Stimulated activated CD4-positive, alpha-beta T cell treated with anti-CD3 and anti-CD28 coated beads, Interleukin-12 subunit alpha, Interleukin-12 subunit beta, amount 100 ng/mL, for 24 hours (primary cell): ENCODE measurements around the gene SOCS2.
"Not testable (repeated sequence)": the region's sequence is repeated elsewhere in the genome, so short reads cannot be mapped to it uniquely, and the experiment has no call there.

ENCODE experiments used
- DNase-seq, 2 experiments: peaks; one replicate each; pipeline ENCODE4 v3.0.0-alpha.2; 2020; ENCODE audit warnings: low read depth in 2 of 2

The SOCS2 gene

DNA sequence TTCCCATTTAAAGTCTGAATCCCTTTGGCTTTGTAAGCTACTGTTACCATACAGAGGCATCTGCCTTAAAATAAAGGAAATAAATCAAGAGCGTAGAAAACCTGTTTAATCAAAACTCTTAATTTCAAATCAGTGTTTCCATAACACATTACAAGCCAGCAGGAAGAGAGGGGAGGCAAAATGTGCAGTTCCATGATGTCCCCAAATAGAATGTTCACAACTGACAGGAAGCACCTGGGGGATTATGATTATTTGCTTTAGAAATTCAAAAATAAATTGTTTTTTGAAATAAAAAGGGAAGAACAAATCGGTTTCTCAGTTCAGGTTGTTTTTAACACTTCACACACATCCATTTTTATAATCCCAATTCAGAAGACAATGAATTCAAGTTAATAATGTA is 21.4 kb downstream of the SOCS2 start:
- DNase-seq: no peak

DNA sequence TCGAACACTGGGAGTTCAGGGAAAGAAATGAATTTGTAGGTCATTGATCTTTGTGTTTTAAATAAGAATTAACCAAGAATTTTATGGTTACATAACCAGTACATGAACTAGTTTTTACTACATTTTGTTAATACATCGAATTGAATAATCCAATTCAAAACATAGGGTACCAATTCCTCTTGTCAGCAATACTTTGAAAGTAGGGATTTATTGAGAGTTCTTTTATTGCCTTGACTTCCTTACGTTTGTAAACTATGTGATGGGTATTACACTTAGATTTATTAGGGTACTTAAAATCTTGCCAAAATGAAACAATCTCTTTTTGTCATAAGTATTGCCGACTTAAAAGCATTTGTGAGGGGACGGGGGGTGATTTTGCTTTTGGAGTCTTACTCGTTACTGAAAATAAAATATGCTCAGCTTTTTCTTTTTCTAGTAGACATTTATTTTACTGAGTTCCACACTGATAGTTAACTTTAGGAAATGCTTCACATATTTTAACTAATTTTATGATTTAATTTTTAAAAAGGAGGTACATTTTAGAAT is 22.4 kb downstream of the SOCS2 start:
- DNase-seq: no peak

DNA sequence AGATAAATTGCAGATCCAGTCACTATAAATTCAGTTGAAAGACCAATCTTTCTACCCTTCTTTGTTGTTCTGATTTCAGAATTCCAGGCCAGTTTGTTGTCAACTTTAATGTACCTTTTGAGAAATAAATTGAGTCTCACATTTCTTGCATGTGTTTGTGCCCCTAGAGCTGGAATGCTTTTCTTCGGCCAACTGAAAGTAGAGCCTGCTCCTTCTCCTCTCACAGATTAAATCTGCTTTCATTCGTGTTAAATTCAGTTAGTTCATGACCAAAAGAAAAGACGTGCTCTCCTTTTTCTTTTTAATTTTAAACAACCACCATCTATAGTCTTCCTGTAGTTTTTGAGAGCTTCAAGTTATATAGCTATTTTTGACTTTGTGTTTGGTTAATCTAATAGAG is 22.9 kb downstream of the SOCS2 start:
- DNase-seq: no peak

DNA sequence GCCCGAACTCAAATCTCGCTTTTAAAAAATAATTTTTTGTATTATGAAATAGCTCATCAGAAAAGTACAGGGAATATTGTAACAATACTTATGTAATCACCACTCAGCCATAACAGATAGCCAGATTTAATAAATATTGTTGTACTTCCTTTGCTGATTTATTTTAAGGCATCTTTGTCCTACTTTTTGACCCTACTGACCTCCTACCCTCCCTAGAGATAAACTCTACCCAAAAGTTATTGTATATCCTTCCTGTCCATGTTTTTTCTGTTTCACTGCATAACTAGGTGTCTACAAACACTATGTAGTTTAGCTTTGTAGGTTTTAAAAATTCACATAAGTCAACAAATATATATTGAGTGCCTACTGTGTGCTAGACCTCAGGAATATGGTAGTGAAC is 25.1 kb downstream of the SOCS2 start:
- DNase-seq: no peak

DNA sequence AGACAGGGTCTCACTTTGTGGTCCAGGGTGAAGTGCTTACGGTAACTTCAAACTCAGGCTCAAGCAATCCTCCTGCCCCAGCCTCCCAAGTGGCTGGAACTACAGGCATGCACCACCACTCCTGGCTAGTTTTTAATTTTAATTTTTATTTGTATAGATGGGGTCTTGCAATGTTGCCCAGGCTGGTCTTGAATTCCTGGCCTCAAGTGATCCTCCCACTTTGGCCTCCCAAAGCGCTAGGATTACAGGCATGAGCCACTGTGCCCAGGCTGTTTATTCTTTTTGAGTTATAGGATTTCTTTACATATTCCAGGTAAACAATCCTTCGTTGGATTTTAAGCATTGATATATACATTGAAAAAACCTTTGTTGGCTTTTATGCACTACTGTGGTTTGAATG is 26.7 kb downstream of the SOCS2 start:
- no peak for DNase-seq

DNA sequence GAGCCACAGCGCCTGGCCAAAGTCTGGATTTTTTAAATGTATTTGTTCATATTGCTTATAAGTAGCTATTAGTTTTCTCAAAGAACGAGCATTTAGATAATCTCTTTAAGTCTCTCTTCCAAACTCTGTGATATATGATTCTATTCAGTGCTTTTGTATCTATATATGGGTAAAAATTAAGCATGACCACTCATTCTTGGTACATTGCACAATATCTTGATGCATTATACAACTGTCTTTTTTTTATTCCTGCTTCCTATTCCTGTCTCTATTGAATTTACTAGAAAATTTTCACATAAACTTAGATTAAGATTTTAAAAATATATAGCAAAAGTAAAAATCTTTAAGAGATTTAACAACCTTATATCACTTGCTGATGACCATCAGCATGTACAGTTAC is 29.1 kb downstream of the SOCS2 start:
- DNase-seq: no peak

DNA sequence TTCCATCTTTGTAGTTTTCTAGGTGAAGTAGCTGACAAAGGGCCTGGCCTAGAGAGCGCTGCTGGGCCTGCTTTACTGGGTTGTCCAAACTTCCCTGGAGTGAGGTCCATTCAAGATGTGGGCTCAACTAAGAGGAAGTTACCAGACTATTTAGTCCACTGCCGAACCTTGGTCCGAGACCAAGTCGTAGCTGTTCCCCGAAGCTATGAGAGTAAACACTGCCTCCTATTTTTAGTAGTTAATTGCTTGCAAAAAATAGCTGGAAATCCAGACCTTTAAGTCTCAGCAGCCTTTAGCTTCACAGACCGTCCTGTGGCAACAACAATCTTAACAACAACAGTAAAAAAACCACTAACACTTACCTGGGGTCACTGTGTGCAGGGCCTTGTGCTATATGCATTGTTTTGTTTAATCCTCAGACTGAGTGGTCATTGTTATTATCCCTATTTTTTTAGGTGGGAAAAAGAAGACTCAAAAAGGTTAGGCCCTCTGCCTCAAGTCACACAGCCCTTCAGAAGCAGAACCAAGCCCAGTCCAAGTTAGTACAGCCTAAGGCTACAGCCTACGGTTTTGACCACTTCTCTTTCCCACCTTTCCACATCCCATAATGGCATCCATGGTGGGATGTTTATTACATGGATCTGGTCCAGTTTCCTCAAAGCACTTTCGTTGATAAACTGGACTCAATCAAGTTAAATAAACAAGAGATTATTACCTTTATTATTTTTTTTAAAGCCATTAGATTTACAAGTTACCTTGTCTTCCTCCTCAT is 30.6 kb downstream of the SOCS2 start:
- DNase-seq: no peak

DNA sequence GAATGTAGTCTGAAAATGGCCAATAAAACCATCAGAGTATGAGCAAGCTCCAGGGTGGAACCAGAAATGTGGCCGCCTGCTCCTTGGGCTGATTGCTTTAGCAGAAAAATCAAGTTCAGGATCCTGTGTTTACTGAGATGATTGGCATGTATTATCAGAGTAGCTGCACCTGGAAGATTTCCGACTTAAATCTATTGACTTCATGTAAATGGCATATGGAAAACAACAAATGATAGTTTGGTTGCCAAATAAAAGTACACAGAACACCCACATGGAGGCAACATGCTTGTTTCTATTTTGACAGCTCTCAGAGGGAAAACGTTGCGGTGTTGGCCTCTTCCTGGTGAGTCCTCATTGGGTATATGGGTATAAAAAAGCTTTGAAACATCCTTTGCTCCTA is 31.3 kb downstream of the SOCS2 start:
- DNase-seq: no peak

DNA sequence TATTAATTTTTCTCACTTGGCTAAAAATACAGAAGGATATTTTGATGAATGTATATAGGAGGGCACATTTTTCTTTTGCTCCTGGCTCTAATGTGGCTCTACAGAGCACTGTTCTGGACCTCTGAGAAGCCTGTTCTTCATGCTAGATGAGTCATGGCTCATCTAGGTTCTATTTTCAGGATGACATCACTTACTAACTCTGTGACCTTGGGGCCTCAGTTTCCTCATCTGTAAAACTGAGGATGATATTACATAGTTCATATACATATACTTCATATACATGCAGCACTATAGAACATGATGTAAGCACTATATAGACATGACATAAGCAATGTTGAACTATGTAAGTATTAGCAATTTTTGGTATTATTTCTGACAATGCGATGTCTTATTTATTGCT is 35.8 kb downstream of the SOCS2 start:
- no peak for DNase-seq

DNA sequence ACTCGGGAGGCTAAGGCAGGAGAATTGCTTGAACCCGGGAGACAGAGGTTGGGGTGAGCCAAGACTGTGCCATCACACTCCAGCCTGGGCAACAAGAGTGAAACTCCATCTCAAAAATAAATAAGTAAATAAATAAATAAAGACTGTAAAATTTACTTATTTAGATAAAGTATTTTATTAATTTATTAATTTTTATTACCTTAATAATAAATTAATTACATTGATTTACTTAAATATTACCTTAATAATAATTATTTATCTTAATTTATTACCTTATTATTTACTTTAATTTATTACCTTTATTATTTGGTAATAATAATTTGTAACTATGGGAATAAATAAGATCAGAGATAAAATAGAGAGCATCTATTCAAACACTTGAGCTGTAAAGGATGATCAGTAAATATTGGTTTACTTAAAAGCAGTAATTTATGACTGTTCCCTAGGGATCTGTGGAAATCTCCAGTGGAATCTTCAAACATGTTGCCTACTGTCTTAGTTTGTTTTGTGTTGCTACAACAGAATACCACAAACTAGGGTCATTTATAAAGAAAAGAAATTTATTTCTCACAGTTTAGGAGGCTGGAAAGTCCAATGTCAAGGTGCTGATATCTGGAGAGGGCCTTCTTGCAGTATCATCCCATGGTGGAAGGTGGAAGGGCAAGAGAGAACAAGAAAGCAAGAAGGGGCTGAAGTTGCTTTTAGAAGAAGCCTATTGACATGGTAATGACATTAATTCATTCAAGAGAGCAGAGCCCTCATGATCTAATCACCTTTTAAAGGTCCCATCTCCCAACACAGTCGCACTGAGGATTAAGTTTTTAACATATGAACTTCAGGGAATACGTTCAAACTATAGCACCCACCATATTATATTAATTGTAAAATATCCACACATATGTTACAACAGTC is 37.1 kb downstream of the SOCS2 start:
- no peak for DNase-seq

DNA sequence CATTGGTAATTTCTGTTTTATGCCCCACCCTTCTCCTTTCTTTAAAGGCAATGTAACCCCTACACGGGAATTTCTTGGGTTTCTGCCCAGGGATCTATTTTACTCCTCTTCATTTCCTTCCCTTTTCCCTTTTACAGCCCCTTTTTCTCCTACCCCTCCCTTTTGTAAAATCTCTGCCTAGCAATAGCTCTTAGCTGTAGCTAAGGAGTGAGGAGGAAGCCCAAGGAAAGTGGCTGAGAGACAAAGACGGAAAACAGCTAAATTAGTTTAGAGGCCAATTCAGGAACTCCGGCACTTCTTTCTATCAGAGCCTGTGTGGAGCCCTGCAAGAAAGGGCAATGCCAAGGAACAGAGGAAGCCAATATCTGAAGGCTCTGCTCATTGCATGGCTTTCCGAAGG is 40.3 kb downstream of the SOCS2 start:
- no peak for DNase-seq

DNA sequence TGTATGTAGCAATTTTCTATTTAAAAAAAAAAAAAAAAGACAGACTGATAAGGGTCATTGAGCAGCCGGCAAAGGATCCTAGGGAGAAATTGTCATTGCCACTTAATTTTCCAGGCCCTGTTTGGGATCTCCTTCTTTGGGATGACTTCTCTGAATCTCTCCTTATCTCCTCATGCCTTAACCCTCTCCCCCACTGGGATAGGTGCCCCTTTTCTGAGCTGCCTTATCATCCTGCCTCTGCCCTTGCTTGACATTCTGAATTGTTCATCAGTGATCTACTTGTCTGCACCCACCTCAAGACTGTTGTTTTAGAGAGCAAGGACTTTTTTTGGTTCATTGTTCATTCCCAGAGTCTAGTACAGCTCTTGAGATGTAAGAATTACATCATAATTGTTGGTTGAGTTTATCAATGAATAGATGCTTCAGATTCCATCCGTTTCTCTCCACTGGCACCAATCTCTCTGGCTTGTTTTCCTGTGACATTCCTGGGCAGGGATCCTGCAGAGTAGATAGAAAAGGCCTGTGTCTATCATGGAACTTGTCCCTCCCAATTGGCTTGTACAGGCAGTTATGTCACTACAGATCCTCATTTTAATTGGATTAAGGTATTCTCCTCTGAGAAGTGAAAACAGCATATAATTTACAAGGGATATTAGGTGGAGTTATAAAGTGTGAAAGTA is 42.6 kb downstream of the SOCS2 start:
- DNase-seq: no peak

DNA sequence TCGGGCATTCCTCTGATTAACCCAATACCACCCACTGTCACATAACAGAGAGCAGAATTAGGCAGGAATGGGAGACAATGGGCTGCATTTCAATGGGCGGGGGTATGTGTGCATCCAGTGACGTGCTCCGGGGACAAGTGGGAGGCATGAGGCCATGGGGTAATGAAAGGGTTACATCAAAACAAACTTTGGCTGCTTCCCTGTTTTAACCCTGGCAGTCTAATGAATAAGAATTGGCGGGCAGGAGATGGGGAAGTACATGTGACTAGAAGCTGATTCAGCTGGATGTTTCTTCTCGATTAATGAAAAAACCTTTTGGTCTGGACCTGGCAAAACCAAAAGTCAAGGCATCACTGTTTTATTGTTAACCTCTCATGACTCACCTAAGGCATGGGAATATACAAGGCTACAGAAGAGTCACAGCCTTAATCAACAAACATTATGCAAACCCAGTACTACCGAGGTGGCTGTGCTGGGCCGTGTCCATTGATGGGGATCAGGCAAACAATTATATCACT is 44.2 kb downstream of the SOCS2 start:
- DNase-seq: no peak

DNA sequence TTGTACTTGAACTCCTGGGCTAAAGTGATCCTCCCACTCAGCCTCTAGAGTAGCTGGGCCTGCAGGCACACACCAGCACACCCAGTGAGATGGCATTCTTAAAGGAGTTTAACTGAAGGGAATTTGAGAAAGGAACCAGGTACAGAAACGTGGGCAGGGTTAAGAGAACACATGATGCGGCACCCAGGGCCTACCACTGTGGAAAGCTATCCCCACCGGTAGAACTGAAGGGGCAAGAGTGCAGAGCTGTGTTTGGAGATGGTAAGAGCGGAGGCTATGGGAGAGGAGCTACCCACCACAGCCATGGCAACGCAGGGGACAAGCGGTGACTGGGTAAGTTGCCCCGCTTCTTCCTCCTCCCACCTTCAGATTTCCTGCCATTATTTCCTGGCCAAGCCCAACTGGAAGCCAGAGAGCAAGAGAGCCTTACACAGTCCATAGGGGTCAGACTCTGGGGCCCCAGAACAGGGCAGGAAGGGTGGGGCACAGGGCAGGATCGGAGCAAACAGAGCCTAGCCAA is 46.5 kb downstream of the SOCS2 start:
- no peak for DNase-seq

DNA sequence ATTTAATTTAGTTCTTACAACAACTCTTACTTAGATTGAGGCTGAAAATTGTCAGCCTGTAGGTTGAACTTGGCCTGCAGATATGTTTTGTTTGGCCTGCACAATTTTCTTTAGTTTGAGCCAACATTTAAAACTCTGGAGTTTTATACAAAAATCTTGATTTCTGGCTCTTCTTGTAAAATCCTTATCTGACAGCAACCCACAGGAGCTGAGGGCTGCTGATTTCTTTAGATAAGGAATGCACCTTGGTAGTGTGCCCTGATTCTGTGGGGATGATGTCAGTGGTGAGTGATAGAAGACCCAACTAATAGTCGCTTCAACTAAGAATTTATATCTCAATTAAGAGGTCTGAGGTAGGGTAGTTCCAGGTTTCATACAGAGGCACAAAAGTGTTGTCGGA is 49.5 kb downstream of the SOCS2 start:
- DNase-seq: no peak

DNA sequence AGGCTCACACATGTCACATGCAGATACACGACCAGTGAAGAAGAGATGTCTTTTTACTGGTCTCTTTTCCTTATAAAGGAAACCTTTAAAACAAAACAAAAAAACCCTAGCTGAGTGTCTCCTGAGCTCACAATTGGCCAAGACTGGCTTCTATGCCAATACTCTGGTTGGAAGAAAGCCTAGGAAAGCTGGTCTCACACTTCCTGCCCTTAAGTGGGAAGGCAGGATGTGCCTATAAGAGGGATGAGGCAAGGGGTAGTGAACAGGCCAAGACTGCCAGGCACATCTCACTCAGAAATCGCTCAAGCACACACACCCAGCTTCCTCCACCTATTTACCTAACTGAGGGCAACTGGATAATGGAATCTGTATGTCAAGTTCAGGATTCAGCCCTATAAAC is 50.0 kb downstream of the SOCS2 start:
- DNase-seq: no peak

DNA sequence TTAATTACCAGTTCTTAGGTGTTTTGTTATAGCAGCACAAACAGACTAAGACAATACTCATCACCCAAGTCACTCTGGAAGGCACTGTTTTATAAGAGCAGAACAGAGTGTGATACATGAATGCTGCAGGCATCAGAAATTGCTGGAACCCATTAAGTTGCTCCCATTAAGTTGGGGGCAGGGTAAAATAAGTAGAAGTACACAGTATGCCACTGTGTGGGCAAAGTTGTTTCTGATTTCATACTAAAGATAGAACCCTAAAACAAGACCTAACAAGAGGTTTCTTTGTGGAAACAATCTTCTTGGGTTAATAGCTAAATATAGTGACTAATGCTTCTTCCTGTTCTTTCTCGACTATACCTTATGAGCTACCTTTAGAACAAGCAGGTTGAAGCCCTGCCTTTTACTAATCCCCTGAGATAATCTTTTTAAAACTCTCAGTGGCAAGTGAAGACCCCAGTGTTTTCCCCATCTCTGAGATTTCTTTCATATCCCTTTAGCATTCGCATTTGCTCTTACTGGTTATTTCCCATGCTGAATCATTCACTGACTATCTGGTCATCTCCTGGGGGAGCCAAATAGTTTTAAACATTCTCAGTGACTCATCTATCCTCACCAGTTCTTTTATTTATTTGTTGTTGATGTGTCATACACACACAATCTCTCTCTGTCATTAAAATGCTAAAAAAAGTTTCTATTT is 52.3 kb downstream of the SOCS2 start:
- DNase-seq: no peak

DNA sequence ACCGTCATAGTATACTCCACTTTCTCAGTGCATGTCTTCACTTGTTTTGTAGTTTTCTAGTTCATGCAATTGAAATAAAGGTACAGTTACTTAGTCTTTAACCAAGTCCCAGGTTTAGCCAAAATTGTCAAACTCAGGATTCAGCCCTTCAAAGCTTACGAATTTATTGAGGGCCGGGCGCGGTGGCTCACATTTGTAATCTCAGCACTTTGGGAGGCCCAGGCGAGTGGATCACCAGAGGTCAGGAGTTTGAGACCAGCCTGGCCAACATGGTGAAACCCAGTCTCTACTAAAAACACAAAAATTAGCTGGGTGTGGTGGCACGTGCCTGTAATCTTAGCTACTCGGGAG is 52.8 kb downstream of the SOCS2 start:
- DNase-seq: not testable (repeated sequence)

DNA sequence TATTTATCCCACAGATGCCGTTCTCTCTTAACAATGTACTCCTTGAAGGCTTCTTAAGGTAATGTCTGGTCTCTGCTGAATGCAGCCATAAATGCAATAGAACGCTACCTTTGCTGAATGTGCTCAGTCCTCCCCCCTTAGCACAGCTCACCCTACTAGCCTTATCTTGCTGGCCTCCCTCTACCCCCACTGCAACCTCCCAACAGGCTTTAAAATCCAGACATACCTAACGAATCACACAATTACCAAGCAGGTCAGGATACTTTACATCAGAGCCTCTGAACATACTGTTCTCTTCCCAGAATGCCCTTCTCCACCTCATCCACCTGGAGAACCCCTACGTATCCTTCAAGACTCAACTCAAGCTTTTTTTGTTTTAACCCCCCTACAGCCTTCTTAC is 53.7 kb downstream of the SOCS2 start:
- no peak for DNase-seq
